ENCODE measurements around the gene TMEM255B. TPM values are rescaled to one million over a fixed set of nuclear protein-coding genes. Genes with fewer than 3 reads are reported as not detected.

TMEM255B gene
- total and polyA plus RNA-seq, 11 donors, result 1.4 to 20.3 (median 4.4) TPM

- Histone ChIP-seq H3K36me3 (no peaks in the 10 kb centered on the region), H3K27me3 (peaks cover 0 to 4% (median 0%) of the 10 kb centered on the region in 9 donors), H3K4me1 (peaks cover 0 to 35% (median 4%) of the 10 kb centered on the region in 12 donors), H3K27ac (peak overlapping the region in 6 of 12 donors; percentile 41 to 86 (median 74)), H3K9me3 (no peaks in the 10 kb centered on the region), H3K4me3 (peak overlapping the region in 3 of 12 donors; percentile 48 to 59 (median 58))
- intact Hi-C loops (cut with DNase I), result no loop called here
- ATAC-seq, result peak in 2 of 4 donors; percentile 1 to 7
- TF ChIP-seq POLR2A (IDR thresholded peaks at IDR 0.05), result no peak
- no peak for TF ChIP-seq CTCF (IDR thresholded peaks at IDR 0.05)
- peak in 1 of 5 donors; percentile 63 for DNase-seq
- 83 to 97% (median 83%) methylated on average over 6 to 10 of the region's 10 CpGs for WGBS, 4 donors
These were observed 32.0 kb upstream of the TMEM255B start for GRCh38 chr13:113726961-113727411.

DNA sequence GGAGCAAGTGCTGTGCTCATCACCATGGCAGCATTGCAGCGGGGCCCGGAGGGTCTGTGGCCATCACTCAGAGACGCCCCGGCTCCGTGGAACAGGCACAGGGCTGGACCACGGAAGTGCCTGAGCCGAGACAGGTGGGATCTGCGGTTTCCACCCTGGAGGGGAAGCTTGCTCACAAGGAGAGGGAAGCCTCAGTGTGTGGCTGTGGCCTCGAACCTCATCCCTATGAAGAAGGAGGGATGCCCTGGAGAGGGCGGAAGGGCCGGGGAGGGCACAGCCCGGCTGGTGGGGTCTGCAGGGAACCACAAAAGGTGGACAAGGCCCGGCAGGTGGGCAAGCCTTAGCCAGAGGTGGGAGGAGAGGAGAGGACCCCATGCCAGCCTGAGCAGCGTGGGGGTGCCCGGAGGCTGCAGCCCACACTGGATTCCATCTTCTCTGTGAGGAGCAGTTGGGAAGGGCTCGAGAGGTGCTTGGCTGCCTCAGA, 30.4 kb upstream of the TMEM255B start:
- ATAC-seq, result no peak
- H3K36me3 ChIP-seq, result no peaks in the 10 kb centered on the region
- TF ChIP-seq CTCF (IDR thresholded peaks at IDR 0.05), result no peak
- no peak for TF ChIP-seq POLR2A (IDR thresholded peaks at IDR 0.05)
- peaks cover 0 to 4% (median 0%) of the 10 kb centered on the region in 9 donors for H3K27me3 ChIP-seq
- no peak overlapping the region for H3K27ac ChIP-seq
- no peak overlapping the region for H3K4me3 ChIP-seq
- peaks cover 0 to 35% (median 4%) of the 10 kb centered on the region in 12 donors for H3K4me1 ChIP-seq
- H3K9me3 ChIP-seq, result no peaks in the 10 kb centered on the region
- intact Hi-C loops (cut with DNase I), result no loop called here
- DNase-seq, result peak in 1 of 5 donors; percentile 52
- 91 to 95% (median 93%) methylated on average over 11 to 16 of the region's 16 CpGs for WGBS, 4 donors

- H3K27ac ChIP-seq, result no peak overlapping the region
- ATAC-seq (peak; percentile 24 to 47 (median 32)), DNase-seq (peak in 4 of 5 donors; percentile 46 to 71 (median 64))
These were observed 29.6 kb upstream of the TMEM255B start for GRCh38 chr13:113729187-113730019.

More at GRCh38 chr13:113729187-113730019, 29.6 kb upstream of the TMEM255B start:
- intact Hi-C loops (cut with DNase I), result no loop called here
- 38 to 56% (median 53%) methylated on average over 27 to 34 of the region's 34 CpGs for WGBS, 4 donors
- Histone ChIP-seq H3K9me3 (no peaks in the 10 kb centered on the region), H3K27me3 (peaks cover 0 to 4% (median 0%) of the 10 kb centered on the region in 9 donors), H3K4me1 (peaks cover 0 to 27% (median 3%) of the 10 kb centered on the region in 12 donors), H3K36me3 (no peaks in the 10 kb centered on the region), H3K4me3 (no peak overlapping the region)
- no peak for TF ChIP-seq POLR2A (IDR thresholded peaks at IDR 0.05)
- no peak for TF ChIP-seq CTCF (IDR thresholded peaks at IDR 0.05)
